BLaER1 treated with 17β-estradiol and CSF1 and Interleukin-3, amounts not matched to agents 10 nM and 100 nM (cell line): ENCODE results near the gene PDE4A.

Experiments
- H3K27ac ChIP-seq, 11 experiments: shearing (Covaris generic); formaldehyde crosslinking; 2 replicates each; pipeline ENCODE4 v1.8.1; 2022
- H3K27me3 ChIP-seq, 11 experiments: shearing (Covaris generic); formaldehyde crosslinking; 2 replicates each; pipeline ENCODE4 v1.8.1; 2022
- H3K36me3 ChIP-seq, 11 experiments: shearing (Covaris generic); formaldehyde crosslinking; 2 replicates each; pipeline ENCODE4 v1.8.1; 2022
- H3K4me1 ChIP-seq, 10 experiments: shearing (Covaris generic); formaldehyde crosslinking; 2 replicates each; pipeline ENCODE4 v1.8.1; 2022
- H3K4me2 ChIP-seq, 11 experiments: shearing (Covaris generic); formaldehyde crosslinking; 2 replicates each; pipeline ENCODE4 v1.8.1; 2022
- H3K4me3 ChIP-seq, 10 experiments: shearing (Covaris generic); formaldehyde crosslinking; 2 replicates each; pipeline ENCODE4 v1.8.1; 2022
- H3K9ac ChIP-seq, 11 experiments: shearing (Covaris generic); formaldehyde crosslinking; 2 replicates each; pipeline ENCODE4 v1.8.1; 2022
- H3K9me3 ChIP-seq, 11 experiments: shearing (Covaris generic); formaldehyde crosslinking; replicated peaks in 1 of 11; 2 replicates each; pipeline ENCODE4 v1.8.1; 2022
- H4K20me1 ChIP-seq, 11 experiments: shearing (Covaris generic); formaldehyde crosslinking; 2 replicates each; pipeline ENCODE4 v1.8.1; 2022
- Cebpa-rat ChIP-seq, 11 experiments: shearing (Covaris generic); IDR thresholded peaks; 2 replicates each; pipeline ENCODE4 v1.8.1; 2022

The PDE4A gene

GRCh38 chr19:10424011-10424637, 3.8 kb downstream of the PDE4A start:
- Histone ChIP-seq H4K20me1 (peaks cover 0 to 67% (median 12%) of the 10 kb centered on the region in 11 experiments; a peak in 12 of 22 replicates), H3K27ac (peak overlapping the region; percentile 54 to 81 (median 73)), H3K27me3 (no peaks in the 10 kb centered on the region), H3K9me3 (no peaks in the 10 kb centered on the region), H3K4me2 (peak overlapping the region; percentile 96 to 100 (median 99)), H3K36me3 (no peaks in the 10 kb centered on the region), H3K4me1 (peaks cover 81 to 88% (median 82%) of the 10 kb centered on the region in 10 experiments), H3K4me3 (peak overlapping the region; percentile 45 to 71 (median 57)), H3K9ac (peak overlapping the region; percentile 53 to 80 (median 74))
- TF ChIP-seq Cebpa-rat (IDR thresholded peaks at IDR 0.05) = no peak

- no peak overlapping the region for H3K4me3 ChIP-seq
- no peaks in the 10 kb centered on the region for H3K36me3 ChIP-seq
- H3K4me2 ChIP-seq = peak overlapping the region; percentile 96 to 100 (median 99)
- H3K9me3 ChIP-seq = no peaks in the 10 kb centered on the region
- peaks cover 0 to 13% (median 0%) of the 10 kb centered on the region in 11 experiments; a peak in 4 of 22 replicates for H3K27me3 ChIP-seq
- peak overlapping the region in 4 of 11 experiments; percentile 14 to 78 (median 38); a peak in 3 of 22 replicates for H3K9ac ChIP-seq
- H3K27ac ChIP-seq = peak overlapping the region; percentile 15 to 81 (median 65); a peak in 20 of 22 replicates
- TF ChIP-seq Cebpa-rat (IDR thresholded peaks at IDR 0.05) = no peak
- H4K20me1 ChIP-seq = peaks cover 0 to 83% (median 7%) of the 10 kb centered on the region in 11 experiments; a peak in 11 of 22 replicates
- H3K4me1 ChIP-seq = peaks cover 85 to 100% (median 98%) of the 10 kb centered on the region in 10 experiments
These were observed 6.8 kb downstream of the PDE4A start for GRCh38 chr19:10427169-10427568.

- H4K20me1 ChIP-seq = peaks cover 0 to 82% (median 7%) of the 10 kb centered on the region in 11 experiments; a peak in 8 of 22 replicates
- no peaks in the 10 kb centered on the region for H3K9me3 ChIP-seq
- no peaks in the 10 kb centered on the region for H3K36me3 ChIP-seq
- peaks cover 83 to 100% (median 97%) of the 10 kb centered on the region in 10 experiments for H3K4me1 ChIP-seq
- H3K27me3 ChIP-seq = peaks cover 0 to 13% (median 0%) of the 10 kb centered on the region in 11 experiments; a peak in 4 of 22 replicates
- H3K4me2 ChIP-seq = peak overlapping the region; percentile 82 to 100 (median 98)
- H3K9ac ChIP-seq = peak overlapping the region in 2 of 11 experiments; percentile 8 to 55; a peak in 4 of 22 replicates
- H3K4me3 ChIP-seq = no peak overlapping the region
- TF ChIP-seq Cebpa-rat (IDR thresholded peaks at IDR 0.05) = no peak
- H3K27ac ChIP-seq = peak overlapping the region in 4 of 11 experiments; percentile 65 to 81 (median 70); a peak in 9 of 22 replicates
These were observed 8.7 kb downstream of the PDE4A start for GRCh38 chr19:10428996-10429381.

- H3K4me1 ChIP-seq = peaks cover 71 to 100% (median 94%) of the 10 kb centered on the region in 10 experiments
- no peak overlapping the region for H3K4me3 ChIP-seq
- no peak for TF ChIP-seq Cebpa-rat (IDR thresholded peaks at IDR 0.05)
- no peaks in the 10 kb centered on the region for H3K9me3 ChIP-seq
- H3K36me3 ChIP-seq = no peaks in the 10 kb centered on the region
- peak overlapping the region in 2 of 11 experiments; percentile 68; a peak in 3 of 22 replicates for H3K9ac ChIP-seq
- H3K4me2 ChIP-seq = peak overlapping the region; percentile 79 to 98 (median 94)
- peak overlapping the region in 1 of 11 experiments; percentile 81; a peak in 1 of 22 replicates for H3K27ac ChIP-seq
- H4K20me1 ChIP-seq = peaks cover 0 to 70% (median 7%) of the 10 kb centered on the region in 11 experiments; a peak in 7 of 22 replicates
- peaks cover 0 to 13% (median 0%) of the 10 kb centered on the region in 11 experiments; a peak in 4 of 22 replicates for H3K27me3 ChIP-seq
These were observed 10.3 kb downstream of the PDE4A start for GRCh38 chr19:10430505-10431253.

GRCh38 chr19:10431254-10431942, 11.1 kb downstream of the PDE4A start:
- H3K9ac ChIP-seq = peak overlapping the region; percentile 55 to 82 (median 69)
- H3K4me2 ChIP-seq = peak overlapping the region; percentile 79 to 98 (median 94)
- peaks cover 69 to 99% (median 93%) of the 10 kb centered on the region in 10 experiments for H3K4me1 ChIP-seq
- H3K4me3 ChIP-seq = peak overlapping the region; percentile 39 to 66 (median 54)
- H3K36me3 ChIP-seq = no peaks in the 10 kb centered on the region
- no peaks in the 10 kb centered on the region for H3K9me3 ChIP-seq
- H4K20me1 ChIP-seq = peaks cover 0 to 76% (median 7%) of the 10 kb centered on the region in 11 experiments; a peak in 7 of 22 replicates
- TF ChIP-seq Cebpa-rat (IDR thresholded peaks at IDR 0.05) = no peak
- H3K27ac ChIP-seq = peak overlapping the region; percentile 48 to 82 (median 70)
- peaks cover 0 to 13% (median 0%) of the 10 kb centered on the region in 11 experiments; a peak in 4 of 22 replicates for H3K27me3 ChIP-seq

- no peak for TF ChIP-seq Cebpa-rat (IDR thresholded peaks at IDR 0.05)
- Histone ChIP-seq H3K4me3 (peak overlapping the region; percentile 39 to 66 (median 54)), H3K27me3 (peaks cover 0 to 13% (median 0%) of the 10 kb centered on the region in 11 experiments; a peak in 4 of 22 replicates), H3K36me3 (no peaks in the 10 kb centered on the region), H4K20me1 (peaks cover 0 to 68% (median 7%) of the 10 kb centered on the region in 11 experiments; a peak in 8 of 22 replicates), H3K27ac (peak overlapping the region; percentile 48 to 82 (median 70)), H3K9ac (peak overlapping the region; percentile 55 to 82 (median 69)), H3K9me3 (no peaks in the 10 kb centered on the region), H3K4me1 (peaks cover 62 to 92% (median 86%) of the 10 kb centered on the region in 10 experiments), H3K4me2 (peak overlapping the region; percentile 79 to 98 (median 94))
These were observed 11.8 kb downstream of the PDE4A start for GRCh38 chr19:10431943-10432735.

GRCh38 chr19:10432736-10433130, 12.4 kb downstream of the PDE4A start:
- Histone ChIP-seq H3K27ac (peak overlapping the region; percentile 30 to 82 (median 66); a peak in 20 of 22 replicates), H3K36me3 (no peaks in the 10 kb centered on the region), H3K9me3 (no peaks in the 10 kb centered on the region), H3K9ac (peak overlapping the region; percentile 55 to 82 (median 69); a peak in 21 of 22 replicates), H3K4me3 (peak overlapping the region in 9 of 10 experiments; percentile 39 to 66 (median 53); a peak in 15 of 20 replicates), H3K27me3 (peaks cover 0 to 13% (median 0%) of the 10 kb centered on the region in 11 experiments; a peak in 4 of 22 replicates), H4K20me1 (peaks cover 0 to 62% (median 7%) of the 10 kb centered on the region in 11 experiments; a peak in 8 of 22 replicates), H3K4me2 (peak overlapping the region; percentile 79 to 98 (median 94)), H3K4me1 (peaks cover 56 to 87% (median 80%) of the 10 kb centered on the region in 10 experiments)
- no peak for TF ChIP-seq Cebpa-rat (IDR thresholded peaks at IDR 0.05)
